ENCODE results near the gene DDX17.

DNA sequence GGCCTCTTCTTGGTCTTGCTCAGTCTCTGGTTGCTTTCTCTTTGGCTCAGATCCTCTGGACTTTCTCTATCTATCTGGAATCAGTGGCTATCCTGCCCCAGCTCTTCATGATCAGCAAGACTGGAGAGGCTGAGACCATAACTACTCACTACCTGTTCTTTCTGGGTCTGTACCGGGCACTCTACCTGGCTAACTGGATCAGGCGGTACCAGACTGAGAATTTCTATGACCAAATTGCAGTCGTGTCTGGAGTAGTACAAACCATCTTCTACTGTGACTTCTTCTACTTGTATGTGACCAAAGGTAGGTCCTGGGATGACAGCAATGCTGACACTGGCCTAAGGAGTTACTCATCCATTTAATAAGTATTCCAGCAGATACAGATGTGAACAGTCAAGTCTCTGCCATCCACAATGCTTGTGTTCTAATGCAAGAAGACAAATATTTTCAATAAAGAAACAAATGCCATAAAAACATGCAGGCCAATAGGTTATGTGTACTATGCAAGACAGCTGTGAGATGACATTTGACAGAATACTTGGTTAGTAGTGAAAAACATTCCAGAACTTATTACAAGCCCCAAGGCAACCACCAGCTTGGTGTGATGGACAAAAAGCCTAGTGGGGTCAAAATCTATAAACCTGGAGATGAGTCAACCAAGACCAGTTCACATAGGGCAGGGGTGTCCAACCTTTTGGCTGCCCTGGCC is 24.8 kb downstream of the DDX17 start:
- TF ChIP-seq ZNF263 (CRISPR knock-in tag; IDR thresholded peaks at IDR 0.05; ENCODE audit: low read depth): no peak
- TF ChIP-seq, protein P1, sequence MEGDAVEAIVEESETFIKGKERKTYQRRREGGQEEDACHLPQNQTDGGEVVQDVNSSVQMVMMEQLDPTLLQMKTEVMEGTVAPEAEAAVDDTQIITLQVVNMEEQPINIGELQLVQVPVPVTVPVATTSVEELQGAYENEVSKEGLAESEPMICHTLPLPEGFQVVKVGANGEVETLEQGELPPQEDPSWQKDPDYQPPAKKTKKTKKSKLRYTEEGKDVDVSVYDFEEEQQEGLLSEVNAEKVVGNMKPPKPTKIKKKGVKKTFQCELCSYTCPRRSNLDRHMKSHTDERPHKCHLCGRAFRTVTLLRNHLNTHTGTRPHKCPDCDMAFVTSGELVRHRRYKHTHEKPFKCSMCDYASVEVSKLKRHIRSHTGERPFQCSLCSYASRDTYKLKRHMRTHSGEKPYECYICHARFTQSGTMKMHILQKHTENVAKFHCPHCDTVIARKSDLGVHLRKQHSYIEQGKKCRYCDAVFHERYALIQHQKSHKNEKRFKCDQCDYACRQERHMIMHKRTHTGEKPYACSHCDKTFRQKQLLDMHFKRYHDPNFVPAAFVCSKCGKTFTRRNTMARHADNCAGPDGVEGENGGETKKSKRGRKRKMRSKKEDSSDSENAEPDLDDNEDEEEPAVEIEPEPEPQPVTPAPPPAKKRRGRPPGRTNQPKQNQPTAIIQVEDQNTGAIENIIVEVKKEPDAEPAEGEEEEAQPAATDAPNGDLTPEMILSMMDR (IDR thresholded peaks at IDR 0.05): no peak
- no peak for TF ChIP-seq ATF3 (CRISPR knock-in tag; conservative IDR thresholded peaks at IDR 0.05)
- TF ChIP-seq TP53 (CRISPR knock-in tag; IDR thresholded peaks at IDR 0.05): no peak
- TF ChIP-seq ZNF138 (CRISPR knock-in tag; conservative IDR thresholded peaks at IDR 0.05): no peak

Measured in WTC11 (cell line).